ENCODE data around the gene FBXO34. TPM values are rescaled to one million over a fixed set of nuclear protein-coding genes. Genes with fewer than 3 reads are reported as not detected.

The FBXO34 gene
- total RNA-seq, 2 donors from 2014 or later, result 44.1 to 51.6 TPM

DNA sequence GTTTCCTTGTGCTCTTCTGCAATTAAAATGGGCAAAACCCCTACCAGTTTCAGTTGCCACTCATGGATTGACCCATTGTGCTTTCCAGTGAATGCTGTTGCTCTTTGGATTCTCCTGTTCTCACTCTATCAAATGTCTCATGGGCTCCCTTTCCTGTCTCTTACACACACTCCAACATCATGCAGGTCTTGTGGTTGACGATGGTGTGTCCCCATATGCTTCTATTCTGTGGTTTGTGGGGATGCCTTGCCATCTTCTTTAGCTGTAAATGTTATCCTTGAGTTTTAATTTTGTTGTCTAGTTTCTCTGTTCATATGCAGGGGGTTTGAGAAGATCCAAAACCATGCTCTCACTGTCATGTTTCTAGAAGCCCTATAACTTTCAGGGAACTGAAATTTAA, 31.9 kb upstream of the FBXO34 start:
- H3K4me1 Mint-ChIP-seq, result peaks cover 3% of the 10 kb centered on the region
- no peak overlapping the region for H3K27ac Mint-ChIP-seq
- no peaks in the 10 kb centered on the region for H3K4me1 ChIP-seq (ENCODE audit: control insufficient read depth, insufficient read depth, low read length)
- H3K9me3 ChIP-seq (ENCODE audit: control insufficient read depth, low read length), result no peaks in the 10 kb centered on the region
- peaks cover 51% of the 10 kb centered on the region for H3K27me3 Mint-ChIP-seq (ENCODE audit: insufficient read depth)
- H3K9ac ChIP-seq (ENCODE audit: extremely low read depth, low read length, poor library complexity, severe bottlenecking), result no peak overlapping the region
- TF ChIP-seq CTCF (conservative IDR thresholded peaks at IDR 0.05), result no peak
- peaks cover 47% of the 10 kb centered on the region for H3K27me3 ChIP-seq (ENCODE audit: control insufficient read depth, insufficient read depth, low read length, poor library complexity, severe bottlenecking)
- H3K36me3 ChIP-seq (ENCODE audit: control insufficient read depth, insufficient read depth, low read length), result no peaks in the 10 kb centered on the region
- no peaks in the 10 kb centered on the region for H3K9me3 Mint-ChIP-seq
- no peak overlapping the region for H3K4me3 ChIP-seq (ENCODE audit: low read length)
- no peaks in the 10 kb centered on the region for H3K36me3 Mint-ChIP-seq (ENCODE audit: low read depth)
- H3K4me3 Mint-ChIP-seq, result no peak overlapping the region
- DNase-seq, result no peak
- WGBS, 2 experiments (ENCODE audit: insufficient coverage in 1 of 2, insufficient read length in 1 of 2), result no CpG with 5 or more reads among the region's 1 CpG
- H3K27ac ChIP-seq (ENCODE audit: low read depth, low read length), result no peak overlapping the region

DNA sequence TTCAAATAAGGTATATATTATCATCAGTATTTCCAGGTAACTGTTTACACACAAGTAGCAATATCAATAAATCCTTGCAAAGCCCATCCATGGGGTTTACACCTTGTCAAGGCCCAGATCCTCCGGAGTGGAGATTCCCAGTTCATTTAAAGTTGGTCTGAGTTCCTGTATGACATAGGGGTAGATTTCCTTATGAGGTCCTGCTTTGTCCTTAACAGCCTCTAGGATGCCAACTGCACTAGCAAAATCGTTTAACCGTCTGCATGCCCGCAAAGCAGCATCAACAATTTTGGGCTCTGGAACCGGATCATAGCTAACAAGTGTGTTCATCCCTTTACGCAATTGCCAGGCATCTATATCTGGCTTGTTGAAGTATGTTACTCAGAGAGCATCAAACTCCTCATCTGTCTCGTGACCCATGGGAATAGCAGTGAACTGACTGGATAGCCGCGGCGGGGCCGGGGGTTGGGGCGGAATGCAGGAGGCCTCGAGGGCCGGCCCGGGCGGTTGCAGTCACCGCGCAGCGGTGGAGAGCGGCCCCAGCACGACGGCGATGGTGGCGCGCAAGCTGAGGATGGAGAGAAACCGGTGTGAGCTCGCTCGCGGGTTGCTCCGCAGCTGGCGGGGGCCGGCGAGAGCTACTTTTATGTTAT, 30.6 kb upstream of the FBXO34 start:
- Histone ChIP-seq H3K27me3 (ENCODE audit: control insufficient read depth, insufficient read depth, low read length, poor library complexity, severe bottlenecking) (peaks cover 34% of the 10 kb centered on the region), H3K9me3 (ENCODE audit: control insufficient read depth, low read length) (no peaks in the 10 kb centered on the region), H3K4me1 (ENCODE audit: control insufficient read depth, insufficient read depth, low read length) (no peaks in the 10 kb centered on the region), H3K27ac (ENCODE audit: low read depth, low read length) (no peak overlapping the region), H3K36me3 (ENCODE audit: control insufficient read depth, insufficient read depth, low read length) (no peaks in the 10 kb centered on the region), H3K4me3 (ENCODE audit: low read length) (no peak overlapping the region), H3K9ac (ENCODE audit: extremely low read depth, low read length, poor library complexity, severe bottlenecking) (no peak overlapping the region)
- H3K27me3 Mint-ChIP-seq (ENCODE audit: insufficient read depth), result peaks cover 40% of the 10 kb centered on the region
- H3K27ac Mint-ChIP-seq, result no peak overlapping the region
- no peak overlapping the region for H3K4me3 Mint-ChIP-seq
- no peaks in the 10 kb centered on the region for H3K9me3 Mint-ChIP-seq
- peak; percentile 29 for TF ChIP-seq CTCF (conservative IDR thresholded peaks at IDR 0.05)
- 54 to 74% methylated on average over 6 to 30 of the region's 33 CpGs for WGBS, 2 experiments (ENCODE audit: insufficient coverage in 1 of 2, insufficient read length in 1 of 2)
- no peaks in the 10 kb centered on the region for H3K36me3 Mint-ChIP-seq (ENCODE audit: low read depth)
- DNase-seq, result peak; percentile 85
- peaks cover 3% of the 10 kb centered on the region for H3K4me1 Mint-ChIP-seq

GRCh38 chr14:55241673-55242072, 29.5 kb upstream of the FBXO34 start:
- WGBS, 2 experiments (ENCODE audit: insufficient coverage in 1 of 2, insufficient read length in 1 of 2), result 96 to 100% methylated on average over 2 to 4 of the region's 4 CpGs
- Histone ChIP-seq H3K9ac (ENCODE audit: extremely low read depth, low read length, poor library complexity, severe bottlenecking) (no peak overlapping the region), H3K4me1 (ENCODE audit: control insufficient read depth, insufficient read depth, low read length) (no peaks in the 10 kb centered on the region), H3K27ac (ENCODE audit: low read depth, low read length) (no peak overlapping the region), H3K4me3 (ENCODE audit: low read length) (no peak overlapping the region), H3K27me3 (ENCODE audit: control insufficient read depth, insufficient read depth, low read length, poor library complexity, severe bottlenecking) (peaks cover 24% of the 10 kb centered on the region), H3K36me3 (ENCODE audit: control insufficient read depth, insufficient read depth, low read length) (no peaks in the 10 kb centered on the region), H3K9me3 (ENCODE audit: control insufficient read depth, low read length) (no peaks in the 10 kb centered on the region)
- no peak overlapping the region for H3K4me3 Mint-ChIP-seq
- peaks cover 34% of the 10 kb centered on the region for H3K27me3 Mint-ChIP-seq (ENCODE audit: insufficient read depth)
- peaks cover 3% of the 10 kb centered on the region for H3K4me1 Mint-ChIP-seq
- no peak for TF ChIP-seq CTCF (conservative IDR thresholded peaks at IDR 0.05)
- H3K27ac Mint-ChIP-seq, result no peak overlapping the region
- H3K36me3 Mint-ChIP-seq (ENCODE audit: low read depth), result no peaks in the 10 kb centered on the region
- no peak for DNase-seq
- H3K9me3 Mint-ChIP-seq, result no peaks in the 10 kb centered on the region
